Spleen (tissue), 11 donors: ENCODE measurements around the gene PTPRG. TPM values are rescaled to one million over a fixed set of nuclear protein-coding genes. Genes with fewer than 3 reads are reported as not detected.

Experiments
- DNase-seq: peaks from one replicate; pipeline ENCODE4 v3.0.0-alpha.2; 2020
- H3K27ac ChIP-seq, 8 donors: fragments of 200-600 bp; sonication (generic) in 7 of 8; 1 replicate in 4 of 8; 2 replicates in 4 of 8; pipeline versions ENCODE4 v1.5.0 to v1.8.0; 2016 to 2021; ENCODE audit warnings: inconsistent platforms in 4 of 8, mild to moderate bottlenecking in 4 of 8, moderate library complexity in 1 of 8
- H3K27me3 ChIP-seq, 7 donors: fragments of 200-600 bp; sonication (generic) in 6 of 7; replicated peaks in 1 of 7; 1 replicate in 4 of 7; 2 replicates in 3 of 7; pipeline versions ENCODE4 v1.5.0 to v1.8.0; 2016 to 2021; ENCODE audit warnings: inconsistent platforms in 3 of 7, mild to moderate bottlenecking in 1 of 7
- H3K36me3 ChIP-seq, 6 donors: fragments of 200-600 bp; sonication (generic) in 5 of 6; 1 replicate in 4 of 6; 2 replicates in 2 of 6; pipeline versions ENCODE4 v1.5.0 to v1.8.0; 2016 to 2021; ENCODE audit warnings: inconsistent platforms in 2 of 6
- H3K4me1 ChIP-seq, 6 donors: fragments of 200-600 bp; sonication (generic) in 5 of 6; 1 replicate in 3 of 6; 2 replicates in 3 of 6; pipeline versions ENCODE4 v1.5.0 to v1.8.0; 2016 to 2021; ENCODE audit warnings: inconsistent platforms in 3 of 6
- H3K4me3 ChIP-seq, 8 donors: fragments of 200-600 bp; sonication (generic) in 7 of 8; 1 replicate in 4 of 8; 2 replicates in 4 of 8; pipeline versions ENCODE4 v1.5.0 to v1.8.0; 2016 to 2021; ENCODE audit warnings: inconsistent platforms in 4 of 8, mild to moderate bottlenecking in 4 of 8, moderate library complexity in 2 of 8
- H3K9me3 ChIP-seq, 8 donors: fragments of 200-600 bp; sonication (generic) in 7 of 8; 1 replicate in 4 of 8; 2 replicates in 4 of 8; pipeline versions ENCODE4 v1.5.0 to v1.8.0; 2016 to 2021; ENCODE audit warnings: inconsistent platforms in 4 of 8
- POLR2A ChIP-seq, 3 donors: fragments of 450-650 bp; IDR thresholded peaks; one replicate each; pipeline ENCODE4 v1.5.1; 2017; ENCODE audit warnings: antibody characterized with exemption in 3 of 3, mild to moderate bottlenecking in 1 of 3
- POLR2AphosphoS5 ChIP-seq, 3 donors: sonication (generic); formaldehyde crosslinking; IDR thresholded peaks; one replicate each; pipeline ENCODE4 v1.5.1; 2017; ENCODE audit warnings: antibody characterized with exemption in 3 of 3
- WGBS, 5 donors: extraction: QIAGEN DNeasy Blood & Tissue Kit in 3 of 5; methylation state at CpG; one replicate each; pipeline versions ENCODE4 v1.1.5 to v1.1.7; 2013 to 2018; 5-methylcytosine and 5-hydroxymethylcytosine counted together
- intact Hi-C: fragments of 100-400 bp; cut with DNase I; formaldehyde crosslinking; loops from one replicate; pipeline ENCODE4 v1.15.0; 2023; ENCODE audit warnings: low total_unique reads
- polyA plus RNA-seq, 3 donors: library from polyadenylated mRNA; stranded (reverse); fragments of 200-250 nt; gene quantifications; one replicate each; pipeline ENCODE4 v1.2.1, GENCODE V29; 2013
- total RNA-seq, 7 donors: library from RNA; depleted of rRNA in 3 of 7; stranded (reverse); fragments of >200 nt in 3 of 7; fragmentation: NEBNext Ultra II Directional in 4 of 7; extraction: Animal tissue kit (Norgen Biotek cat#: 25700) in 4 of 7; gene quantifications; one replicate each; pipeline versions ENCODE4 v1.1.0 to v1.2.1, GENCODE V29; 2016 to 2021
- TF ChIP-seq, protein P1 (sequence below), 11 experiments: fragments of 200-600 bp in 7 of 11; fragments of 450-650 bp in 4 of 11; sonication (generic) in 4 of 11; IDR thresholded peaks in 8 of 11; conservative IDR thresholded peaks in 3 of 11; 1 replicate in 7 of 11; 2 replicates in 4 of 11; pipeline versions ENCODE4 v1.4.0 to v1.8.0; 2016 to 2021; ENCODE audit warnings: antibody characterized with exemption in 11 of 11, inconsistent platforms in 4 of 11, mild to moderate bottlenecking in 1 of 11
- donor health status: healthy with polysubstance abuse.
- donor health status: DM: no; HTN: no; CAD: no; lungs with moderate emphysema.
- donor health status: DM: no; HTN: no; CAD: no.
- donor health status: Bipolar disorder and iron deficiency.
- donor health status: healthy.
- donor health status: DM: no; HTN: no; CAD: no.
- donor health status: DM: yes; HTN: yes; CAD: no.

Gene PTPRG
- total and polyA plus RNA-seq, 10 donors: 0.89 to 77.0 (median 34.5) TPM

DNA sequence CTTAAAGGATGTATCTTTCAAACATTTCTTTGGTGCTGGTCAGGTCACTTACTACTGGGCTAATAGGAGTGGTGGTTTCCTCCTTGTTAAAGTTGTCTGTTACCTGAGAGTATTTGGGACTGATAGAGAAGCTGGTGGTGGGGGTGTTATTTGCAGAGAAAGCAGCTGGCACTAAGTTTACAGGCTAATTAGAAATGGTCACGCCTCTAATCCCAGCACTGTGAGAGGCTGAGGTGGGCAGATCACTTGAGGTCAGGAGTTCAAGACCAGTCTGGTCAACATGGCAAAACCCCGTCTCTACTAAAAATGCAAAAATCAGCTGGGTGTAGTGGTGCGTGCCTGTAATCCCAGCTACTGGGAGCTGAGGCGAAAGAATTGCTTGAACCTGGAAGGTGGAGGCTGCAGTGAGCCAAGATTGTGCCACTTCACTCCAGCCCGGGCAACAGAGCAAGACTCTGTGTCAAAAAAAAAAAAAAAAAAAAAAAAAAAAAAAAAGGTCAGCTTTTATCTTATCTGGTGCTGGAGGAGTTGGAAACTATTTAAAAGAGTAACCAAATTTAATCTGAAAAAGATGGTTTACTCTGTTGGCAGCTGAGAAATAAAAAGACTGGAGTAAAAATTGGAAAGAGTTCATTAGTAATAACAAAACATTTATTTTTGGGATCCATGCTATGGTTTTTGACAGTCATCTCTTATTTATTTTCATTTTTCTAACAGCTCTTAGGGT, 332.6 kb downstream of the PTPRG start:
- Histone ChIP-seq H3K4me1 (peaks cover 0 to 11% (median 4%) of the 10 kb centered on the region in 6 donors), H3K27ac (no peak overlapping the region), H3K27me3 (no peaks in the 10 kb centered on the region), H3K9me3 (no peaks in the 10 kb centered on the region), H3K36me3 (no peaks in the 10 kb centered on the region), H3K4me3 (no peak overlapping the region)
- 75 to 91% (median 86%) methylated on average over 5 of the region's 5 CpGs for WGBS, 5 donors
- no peak for DNase-seq
- intact Hi-C loops: no loop called here
- TF ChIP-seq, protein P1, sequence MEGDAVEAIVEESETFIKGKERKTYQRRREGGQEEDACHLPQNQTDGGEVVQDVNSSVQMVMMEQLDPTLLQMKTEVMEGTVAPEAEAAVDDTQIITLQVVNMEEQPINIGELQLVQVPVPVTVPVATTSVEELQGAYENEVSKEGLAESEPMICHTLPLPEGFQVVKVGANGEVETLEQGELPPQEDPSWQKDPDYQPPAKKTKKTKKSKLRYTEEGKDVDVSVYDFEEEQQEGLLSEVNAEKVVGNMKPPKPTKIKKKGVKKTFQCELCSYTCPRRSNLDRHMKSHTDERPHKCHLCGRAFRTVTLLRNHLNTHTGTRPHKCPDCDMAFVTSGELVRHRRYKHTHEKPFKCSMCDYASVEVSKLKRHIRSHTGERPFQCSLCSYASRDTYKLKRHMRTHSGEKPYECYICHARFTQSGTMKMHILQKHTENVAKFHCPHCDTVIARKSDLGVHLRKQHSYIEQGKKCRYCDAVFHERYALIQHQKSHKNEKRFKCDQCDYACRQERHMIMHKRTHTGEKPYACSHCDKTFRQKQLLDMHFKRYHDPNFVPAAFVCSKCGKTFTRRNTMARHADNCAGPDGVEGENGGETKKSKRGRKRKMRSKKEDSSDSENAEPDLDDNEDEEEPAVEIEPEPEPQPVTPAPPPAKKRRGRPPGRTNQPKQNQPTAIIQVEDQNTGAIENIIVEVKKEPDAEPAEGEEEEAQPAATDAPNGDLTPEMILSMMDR (IDR thresholded peaks at IDR 0.05 in 8 of 11, conservative IDR thresholded peaks at IDR 0.05 in 3 of 11): no peak
- TF ChIP-seq POLR2A (IDR thresholded peaks at IDR 0.05) (no peak), POLR2AphosphoS5 (IDR thresholded peaks at IDR 0.05) (no peak)

DNA sequence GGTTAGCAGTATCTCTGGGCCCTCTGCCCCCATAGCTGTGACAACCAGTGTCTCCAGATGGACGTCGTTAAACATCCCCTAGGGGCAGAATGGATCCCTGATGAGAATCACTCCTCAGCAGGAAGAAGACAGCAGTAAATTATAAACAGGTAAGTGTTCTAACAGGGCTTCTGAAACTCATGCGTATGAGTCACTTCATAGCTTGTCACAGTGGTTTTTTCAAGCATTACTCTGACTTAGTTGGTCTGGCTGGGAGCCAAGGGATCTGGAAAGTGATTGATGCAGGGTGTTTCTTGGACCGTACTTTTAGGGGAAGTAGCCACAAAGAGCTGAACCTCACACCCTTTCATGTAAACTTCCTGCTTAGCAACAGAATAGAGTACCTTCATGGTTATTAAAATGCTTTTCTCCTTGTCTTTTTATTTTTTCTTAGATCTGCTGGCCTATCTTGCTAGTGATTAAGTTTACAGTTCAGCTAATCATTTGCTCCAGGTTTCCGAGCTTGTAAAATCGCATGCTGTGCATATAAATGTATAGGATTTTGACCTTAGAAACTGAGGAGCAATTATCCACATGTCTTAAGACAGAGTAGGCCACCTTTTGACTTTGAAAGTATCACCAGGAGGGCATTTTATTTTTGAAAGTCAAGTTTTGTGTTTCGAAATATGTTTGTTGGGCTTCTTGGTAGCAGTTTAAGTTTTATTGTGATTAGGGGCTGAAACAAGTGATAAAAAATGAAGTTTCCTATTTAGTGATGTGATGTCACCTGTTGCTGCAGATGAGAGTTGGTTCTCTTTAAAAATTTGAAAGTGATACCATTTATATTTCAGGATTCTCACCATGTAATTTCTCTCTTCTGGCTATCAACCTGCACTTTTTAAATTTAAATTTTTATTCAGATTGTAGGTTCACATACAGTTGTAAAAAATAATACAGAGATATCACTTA, 333.9 kb downstream of the PTPRG start:
- H3K4me1 ChIP-seq: peaks cover 0 to 11% (median 4%) of the 10 kb centered on the region in 6 donors
- no peak overlapping the region for H3K4me3 ChIP-seq
- WGBS, 5 donors: 31 to 41% (median 35%) methylated on average over 7 of the region's 7 CpGs
- intact Hi-C loops: no loop called here
- H3K27me3 ChIP-seq: no peaks in the 10 kb centered on the region
- no peaks in the 10 kb centered on the region for H3K9me3 ChIP-seq
- no peaks in the 10 kb centered on the region for H3K36me3 ChIP-seq
- DNase-seq: no peak
- TF ChIP-seq, protein P1 (IDR thresholded peaks at IDR 0.05 in 8 of 11, conservative IDR thresholded peaks at IDR 0.05 in 3 of 11): no peak
- no peak for TF ChIP-seq POLR2A (IDR thresholded peaks at IDR 0.05)
- TF ChIP-seq POLR2AphosphoS5 (IDR thresholded peaks at IDR 0.05): no peak
- no peak overlapping the region for H3K27ac ChIP-seq

DNA sequence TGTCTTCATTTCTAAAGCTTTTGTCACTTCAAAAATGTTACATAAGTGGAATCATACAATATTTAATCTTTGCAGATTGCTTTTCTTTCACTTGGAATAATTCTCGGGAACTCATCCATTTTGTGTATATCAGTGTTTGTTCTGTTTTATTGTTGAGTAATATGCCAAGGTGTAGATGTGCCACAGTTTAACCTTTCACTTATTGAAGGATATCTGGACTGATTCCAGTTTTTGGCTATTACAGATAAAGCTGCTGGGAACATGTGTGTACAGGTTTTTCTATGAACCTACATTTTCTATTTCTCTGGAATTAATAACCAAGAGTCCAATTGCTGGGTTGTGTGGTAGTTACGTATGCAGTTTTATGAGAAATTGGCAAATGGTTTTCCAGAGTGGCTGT, 334.9 kb downstream of the PTPRG start:
- no peak for DNase-seq
- WGBS, 5 donors: 86 to 93% (median 90%) methylated on average over 2 of the region's 2 CpGs
- Histone ChIP-seq H3K9me3 (no peaks in the 10 kb centered on the region), H3K4me3 (no peak overlapping the region), H3K4me1 (peaks cover 0 to 11% (median 4%) of the 10 kb centered on the region in 6 donors), H3K27ac (no peak overlapping the region), H3K36me3 (no peaks in the 10 kb centered on the region), H3K27me3 (no peaks in the 10 kb centered on the region)
- TF ChIP-seq POLR2A (IDR thresholded peaks at IDR 0.05): no peak
- TF ChIP-seq, protein P1 (IDR thresholded peaks at IDR 0.05 in 8 of 11, conservative IDR thresholded peaks at IDR 0.05 in 3 of 11): no peak
- TF ChIP-seq POLR2AphosphoS5 (IDR thresholded peaks at IDR 0.05): no peak
- intact Hi-C loops: no loop called here

DNA sequence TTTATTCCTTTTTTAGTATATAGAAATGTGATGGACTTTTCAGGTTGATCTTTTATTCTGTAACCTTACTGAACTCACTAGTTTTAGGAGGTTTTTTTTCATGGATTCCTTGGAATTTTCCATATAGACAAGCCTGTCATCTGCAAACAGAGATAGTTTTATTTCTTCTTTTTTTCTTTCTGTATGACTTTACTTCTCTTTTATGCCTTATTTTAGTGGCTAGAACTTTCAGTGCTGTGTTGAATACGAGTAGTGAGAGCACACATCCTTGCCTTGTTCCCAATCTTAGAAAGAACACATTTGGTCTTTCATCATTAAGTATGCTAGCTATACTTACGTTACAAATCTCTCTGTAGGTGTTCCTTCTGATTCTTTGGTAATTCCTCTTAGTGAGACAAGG, 336.5 kb downstream of the PTPRG start:
- peaks cover 0 to 11% (median 4%) of the 10 kb centered on the region in 6 donors for H3K4me1 ChIP-seq
- 57 to 76% (median 68%) methylated on average over 2 of the region's 2 CpGs for WGBS, 5 donors
- no peak overlapping the region for H3K27ac ChIP-seq
- H3K36me3 ChIP-seq: no peaks in the 10 kb centered on the region
- intact Hi-C loops: no loop called here
- H3K9me3 ChIP-seq: no peaks in the 10 kb centered on the region
- TF ChIP-seq POLR2AphosphoS5 (IDR thresholded peaks at IDR 0.05): no peak
- TF ChIP-seq, protein P1 (IDR thresholded peaks at IDR 0.05 in 8 of 11, conservative IDR thresholded peaks at IDR 0.05 in 3 of 11): no peak
- no peak for TF ChIP-seq POLR2A (IDR thresholded peaks at IDR 0.05)
- no peak for DNase-seq
- no peaks in the 10 kb centered on the region for H3K27me3 ChIP-seq
- no peak overlapping the region for H3K4me3 ChIP-seq
